Measurements from ENCODE around the gene LAMA3.

DNA sequence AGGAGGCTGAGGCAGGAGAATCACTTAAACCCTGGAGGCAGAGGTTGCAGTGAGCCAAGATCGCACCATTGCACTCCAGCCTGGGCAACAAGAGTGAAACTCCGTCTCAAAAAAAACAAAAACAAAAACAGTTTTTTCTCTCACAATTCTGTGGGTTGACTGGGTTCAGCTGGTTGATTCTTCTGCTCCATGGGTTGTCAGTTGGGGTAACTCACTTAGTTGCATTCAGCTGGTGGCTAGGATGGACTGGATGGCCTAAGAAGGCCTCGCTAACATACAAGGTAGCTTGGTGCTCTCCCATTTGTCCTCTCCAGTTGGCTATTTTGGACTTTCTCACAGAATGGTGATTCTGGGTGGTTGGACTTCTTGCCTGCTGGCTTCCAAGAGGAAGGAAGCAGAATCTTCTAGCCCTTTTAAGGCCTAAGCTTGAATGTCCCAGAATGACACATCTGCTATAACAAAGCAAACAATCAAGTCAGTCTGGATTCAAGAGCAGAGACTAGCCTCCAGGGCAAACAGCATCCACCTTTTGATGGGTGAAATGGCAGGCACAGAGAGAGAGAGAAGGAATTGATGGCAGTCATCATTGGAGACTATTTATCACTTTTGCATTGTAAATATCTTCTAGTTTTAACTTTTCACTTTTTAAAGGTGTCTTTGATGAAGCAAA lies 17.9 kb downstream of the LAMA3 start:
- TF ChIP-seq, protein P1, sequence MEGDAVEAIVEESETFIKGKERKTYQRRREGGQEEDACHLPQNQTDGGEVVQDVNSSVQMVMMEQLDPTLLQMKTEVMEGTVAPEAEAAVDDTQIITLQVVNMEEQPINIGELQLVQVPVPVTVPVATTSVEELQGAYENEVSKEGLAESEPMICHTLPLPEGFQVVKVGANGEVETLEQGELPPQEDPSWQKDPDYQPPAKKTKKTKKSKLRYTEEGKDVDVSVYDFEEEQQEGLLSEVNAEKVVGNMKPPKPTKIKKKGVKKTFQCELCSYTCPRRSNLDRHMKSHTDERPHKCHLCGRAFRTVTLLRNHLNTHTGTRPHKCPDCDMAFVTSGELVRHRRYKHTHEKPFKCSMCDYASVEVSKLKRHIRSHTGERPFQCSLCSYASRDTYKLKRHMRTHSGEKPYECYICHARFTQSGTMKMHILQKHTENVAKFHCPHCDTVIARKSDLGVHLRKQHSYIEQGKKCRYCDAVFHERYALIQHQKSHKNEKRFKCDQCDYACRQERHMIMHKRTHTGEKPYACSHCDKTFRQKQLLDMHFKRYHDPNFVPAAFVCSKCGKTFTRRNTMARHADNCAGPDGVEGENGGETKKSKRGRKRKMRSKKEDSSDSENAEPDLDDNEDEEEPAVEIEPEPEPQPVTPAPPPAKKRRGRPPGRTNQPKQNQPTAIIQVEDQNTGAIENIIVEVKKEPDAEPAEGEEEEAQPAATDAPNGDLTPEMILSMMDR (IDR thresholded peaks at IDR 0.05) = no peak
- TF ChIP-seq POLR2AphosphoS5 (IDR thresholded peaks at IDR 0.05; ENCODE audit: low read depth, low read length) = no peak
- TF ChIP-seq, protein P2, sequence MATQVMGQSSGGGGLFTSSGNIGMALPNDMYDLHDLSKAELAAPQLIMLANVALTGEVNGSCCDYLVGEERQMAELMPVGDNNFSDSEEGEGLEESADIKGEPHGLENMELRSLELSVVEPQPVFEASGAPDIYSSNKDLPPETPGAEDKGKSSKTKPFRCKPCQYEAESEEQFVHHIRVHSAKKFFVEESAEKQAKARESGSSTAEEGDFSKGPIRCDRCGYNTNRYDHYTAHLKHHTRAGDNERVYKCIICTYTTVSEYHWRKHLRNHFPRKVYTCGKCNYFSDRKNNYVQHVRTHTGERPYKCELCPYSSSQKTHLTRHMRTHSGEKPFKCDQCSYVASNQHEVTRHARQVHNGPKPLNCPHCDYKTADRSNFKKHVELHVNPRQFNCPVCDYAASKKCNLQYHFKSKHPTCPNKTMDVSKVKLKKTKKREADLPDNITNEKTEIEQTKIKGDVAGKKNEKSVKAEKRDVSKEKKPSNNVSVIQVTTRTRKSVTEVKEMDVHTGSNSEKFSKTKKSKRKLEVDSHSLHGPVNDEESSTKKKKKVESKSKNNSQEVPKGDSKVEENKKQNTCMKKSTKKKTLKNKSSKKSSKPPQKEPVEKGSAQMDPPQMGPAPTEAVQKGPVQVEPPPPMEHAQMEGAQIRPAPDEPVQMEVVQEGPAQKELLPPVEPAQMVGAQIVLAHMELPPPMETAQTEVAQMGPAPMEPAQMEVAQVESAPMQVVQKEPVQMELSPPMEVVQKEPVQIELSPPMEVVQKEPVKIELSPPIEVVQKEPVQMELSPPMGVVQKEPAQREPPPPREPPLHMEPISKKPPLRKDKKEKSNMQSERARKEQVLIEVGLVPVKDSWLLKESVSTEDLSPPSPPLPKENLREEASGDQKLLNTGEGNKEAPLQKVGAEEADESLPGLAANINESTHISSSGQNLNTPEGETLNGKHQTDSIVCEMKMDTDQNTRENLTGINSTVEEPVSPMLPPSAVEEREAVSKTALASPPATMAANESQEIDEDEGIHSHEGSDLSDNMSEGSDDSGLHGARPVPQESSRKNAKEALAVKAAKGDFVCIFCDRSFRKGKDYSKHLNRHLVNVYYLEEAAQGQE (IDR thresholded peaks at IDR 0.05; ENCODE audit: insufficient read depth in 1 of 2, low read depth in 2 of 2, low read length in 1 of 2) = no peak
- TF ChIP-seq SIN3A (IDR thresholded peaks at IDR 0.05; ENCODE audit: borderline replicate concordance, insufficient read depth, low read depth, low read length) = no peak
- TF ChIP-seq TCF7L2 (IDR thresholded peaks at IDR 0.05; ENCODE audit: low read depth, low read length) = no peak

Data from Panc1 (cell line).